SK-N-SH treated with all-trans-retinoic acid at 6 μM for 48 hours (cell line): ENCODE data around the gene MGMT.

Experiments
- ATAC-seq: fragments of 200-7000 bp; cut with Tn5 transposase; 3 replicates; pipeline ENCODE4 v1.9.1; 2020; ENCODE audit warnings: mild to moderate bottlenecking, moderate library complexity
- ARNTL ChIP-seq: fragments of 450-650 bp; formaldehyde crosslinking; IDR thresholded peaks from 2 replicates; pipeline ENCODE4 v1.5.0; 2020; ENCODE audit warnings: low read depth, mild to moderate bottlenecking, moderate library complexity, borderline replicate concordance
- BACH2 ChIP-seq: fragments of 250-450 bp; sonication (Bioruptor Pico); IDR thresholded peaks from 2 replicates; pipeline ENCODE4 v1.9.0; 2021; ENCODE audit warnings: mild to moderate bottlenecking, borderline replicate concordance
- CSDC2 ChIP-seq: fragments of 250-450 bp; sonication (Bioruptor Pico); IDR thresholded peaks from 2 replicates; pipeline ENCODE4 v1.5.0; 2020; ENCODE audit warnings: mild to moderate bottlenecking, moderate library complexity
- ISL1 ChIP-seq: fragments of 250-450 bp; sonication (Bioruptor Pico); IDR thresholded peaks from 2 replicates; pipeline ENCODE4 v2.1.2; 2022; ENCODE audit warnings: mild to moderate bottlenecking, moderate library complexity
- PPARA ChIP-seq: fragments of 250-450 bp; sonication (Bioruptor Pico); IDR thresholded peaks from 2 replicates; pipeline ENCODE4 v1.5.0; 2020; ENCODE audit warnings: mild to moderate bottlenecking, borderline replicate concordance
- RARB ChIP-seq: fragments of 250-450 bp; sonication (Bioruptor Pico); IDR thresholded peaks from 2 replicates; pipeline ENCODE4 v1.8.0; 2021; ENCODE audit warnings: mild to moderate bottlenecking, moderate library complexity
- SNAI2 ChIP-seq: fragments of 250-450 bp; sonication (Bioruptor Pico); IDR thresholded peaks from 2 replicates; pipeline ENCODE4 v1.5.0; 2020; ENCODE audit warnings: mild to moderate bottlenecking, moderate library complexity
- TCF4 ChIP-seq: fragments of 250-450 bp; sonication (Bioruptor Pico); IDR thresholded peaks from 2 replicates; pipeline ENCODE4 v1.8.0; 2021; ENCODE audit warnings: mild to moderate bottlenecking, moderate library complexity, borderline replicate concordance
- TOX ChIP-seq: fragments of 250-450 bp; sonication (Bioruptor Pico); IDR thresholded peaks from 2 replicates; pipeline ENCODE4 v1.8.0; 2021; ENCODE audit warnings: mild to moderate bottlenecking, moderate library complexity, borderline replicate concordance
- ZC3H10 ChIP-seq: fragments of 250-450 bp; sonication (Bioruptor Pico); IDR thresholded peaks from 2 replicates; pipeline ENCODE4 v1.5.1; 2021; ENCODE audit warnings: mild to moderate bottlenecking, moderate library complexity
- ZFP3 ChIP-seq: fragments of 250-450 bp; sonication (Bioruptor Pico); IDR thresholded peaks from 2 replicates; pipeline ENCODE4 v1.5.0; 2020; ENCODE audit warnings: mild to moderate bottlenecking, moderate library complexity
- ZNF565 ChIP-seq: fragments of 450-650 bp; formaldehyde crosslinking; conservative IDR thresholded peaks from 2 replicates; pipeline ENCODE4 v1.5.0; 2020; ENCODE audit warnings: low read depth, mild to moderate bottlenecking, moderate library complexity
- ZNF70 ChIP-seq: fragments of 450-650 bp; formaldehyde crosslinking; IDR thresholded peaks from 2 replicates; pipeline ENCODE4 v1.5.0; 2020; ENCODE audit warnings: mild to moderate bottlenecking, moderate library complexity
- TF ChIP-seq, protein P1 (sequence below): fragments of 250-450 bp; sonication (Bioruptor Pico); IDR thresholded peaks from 2 replicates; pipeline ENCODE4 v1.5.0; 2020; ENCODE audit warnings: mild to moderate bottlenecking, moderate library complexity
- TF ChIP-seq, protein P2 (sequence below): fragments of 250-450 bp; sonication (Bioruptor Pico); IDR thresholded peaks from 2 replicates; pipeline ENCODE4 v1.8.0; 2020; ENCODE audit warnings: mild to moderate bottlenecking, moderate library complexity, borderline replicate concordance
- TF ChIP-seq, protein P3 (sequence below): fragments of 250-450 bp; sonication (Bioruptor Pico); IDR thresholded peaks from 2 replicates; pipeline ENCODE4 v1.5.1; 2020; ENCODE audit warnings: low read depth, mild to moderate bottlenecking, moderate library complexity
- TF ChIP-seq, protein P4 (sequence below): fragments of 250-450 bp; sonication (Bioruptor Pico); IDR thresholded peaks from 2 replicates; pipeline ENCODE4 v1.5.1; 2021; ENCODE audit warnings: mild to moderate bottlenecking, moderate library complexity

The MGMT gene

DNA sequence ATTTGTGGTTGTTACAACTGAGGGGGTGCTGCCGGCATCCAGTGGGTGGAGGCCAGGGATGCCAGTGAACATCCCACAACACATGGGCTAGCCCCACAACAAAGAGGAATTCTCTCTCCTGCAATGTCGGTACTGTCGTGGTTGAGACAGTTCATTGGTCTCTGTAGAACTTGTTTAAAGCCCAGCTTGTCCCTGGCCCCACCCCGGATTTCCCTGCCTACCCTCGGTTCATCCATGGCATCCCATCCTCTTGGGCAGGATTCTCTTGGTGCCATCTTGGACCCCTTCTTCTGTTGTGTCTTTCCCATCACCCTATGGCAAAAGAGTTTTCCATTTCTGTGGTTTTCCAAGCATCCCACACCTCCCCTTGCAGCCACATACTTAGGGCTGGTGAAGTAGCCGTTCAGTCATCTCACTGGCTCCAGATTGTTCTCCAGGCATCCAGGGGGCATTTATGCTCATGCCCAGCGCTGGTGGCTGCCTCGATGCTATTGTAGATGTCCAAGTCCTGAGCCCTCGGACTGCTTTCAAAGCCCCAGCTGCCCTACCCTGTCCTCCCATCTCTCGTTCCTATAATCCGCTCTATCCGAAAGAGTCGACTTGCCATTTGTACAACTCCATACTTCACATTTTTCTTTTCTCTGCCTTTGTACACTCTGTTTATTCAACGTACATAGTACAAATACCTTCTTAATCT lies 39.2 kb downstream of the MGMT start:
- no peak for TF ChIP-seq BACH2 (CRISPR knock-in tag)
- TF ChIP-seq, protein P1, sequence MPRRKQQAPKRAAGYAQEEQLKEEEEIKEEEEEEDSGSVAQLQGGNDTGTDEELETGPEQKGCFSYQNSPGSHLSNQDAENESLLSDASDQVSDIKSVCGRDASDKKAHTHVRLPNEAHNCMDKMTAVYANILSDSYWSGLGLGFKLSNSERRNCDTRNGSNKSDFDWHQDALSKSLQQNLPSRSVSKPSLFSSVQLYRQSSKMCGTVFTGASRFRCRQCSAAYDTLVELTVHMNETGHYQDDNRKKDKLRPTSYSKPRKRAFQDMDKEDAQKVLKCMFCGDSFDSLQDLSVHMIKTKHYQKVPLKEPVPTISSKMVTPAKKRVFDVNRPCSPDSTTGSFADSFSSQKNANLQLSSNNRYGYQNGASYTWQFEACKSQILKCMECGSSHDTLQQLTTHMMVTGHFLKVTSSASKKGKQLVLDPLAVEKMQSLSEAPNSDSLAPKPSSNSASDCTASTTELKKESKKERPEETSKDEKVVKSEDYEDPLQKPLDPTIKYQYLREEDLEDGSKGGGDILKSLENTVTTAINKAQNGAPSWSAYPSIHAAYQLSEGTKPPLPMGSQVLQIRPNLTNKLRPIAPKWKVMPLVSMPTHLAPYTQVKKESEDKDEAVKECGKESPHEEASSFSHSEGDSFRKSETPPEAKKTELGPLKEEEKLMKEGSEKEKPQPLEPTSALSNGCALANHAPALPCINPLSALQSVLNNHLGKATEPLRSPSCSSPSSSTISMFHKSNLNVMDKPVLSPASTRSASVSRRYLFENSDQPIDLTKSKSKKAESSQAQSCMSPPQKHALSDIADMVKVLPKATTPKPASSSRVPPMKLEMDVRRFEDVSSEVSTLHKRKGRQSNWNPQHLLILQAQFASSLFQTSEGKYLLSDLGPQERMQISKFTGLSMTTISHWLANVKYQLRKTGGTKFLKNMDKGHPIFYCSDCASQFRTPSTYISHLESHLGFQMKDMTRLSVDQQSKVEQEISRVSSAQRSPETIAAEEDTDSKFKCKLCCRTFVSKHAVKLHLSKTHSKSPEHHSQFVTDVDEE (CRISPR knock-in tag), result no peak
- TF ChIP-seq ARNTL (CRISPR knock-in tag), result no peak
- TF ChIP-seq ZC3H10 (CRISPR knock-in tag), result no peak
- TF ChIP-seq, protein P2, sequence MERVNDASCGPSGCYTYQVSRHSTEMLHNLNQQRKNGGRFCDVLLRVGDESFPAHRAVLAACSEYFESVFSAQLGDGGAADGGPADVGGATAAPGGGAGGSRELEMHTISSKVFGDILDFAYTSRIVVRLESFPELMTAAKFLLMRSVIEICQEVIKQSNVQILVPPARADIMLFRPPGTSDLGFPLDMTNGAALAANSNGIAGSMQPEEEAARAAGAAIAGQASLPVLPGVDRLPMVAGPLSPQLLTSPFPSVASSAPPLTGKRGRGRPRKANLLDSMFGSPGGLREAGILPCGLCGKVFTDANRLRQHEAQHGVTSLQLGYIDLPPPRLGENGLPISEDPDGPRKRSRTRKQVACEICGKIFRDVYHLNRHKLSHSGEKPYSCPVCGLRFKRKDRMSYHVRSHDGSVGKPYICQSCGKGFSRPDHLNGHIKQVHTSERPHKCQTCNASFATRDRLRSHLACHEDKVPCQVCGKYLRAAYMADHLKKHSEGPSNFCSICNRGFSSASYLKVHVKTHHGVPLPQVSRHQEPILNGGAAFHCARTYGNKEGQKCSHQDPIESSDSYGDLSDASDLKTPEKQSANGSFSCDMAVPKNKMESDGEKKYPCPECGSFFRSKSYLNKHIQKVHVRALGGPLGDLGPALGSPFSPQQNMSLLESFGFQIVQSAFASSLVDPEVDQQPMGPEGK (CRISPR knock-in tag), result no peak
- no peak for TF ChIP-seq ZNF565
- no peak for TF ChIP-seq PPARA (CRISPR knock-in tag)
- no peak for TF ChIP-seq SNAI2 (CRISPR knock-in tag)
- TF ChIP-seq, protein P3, sequence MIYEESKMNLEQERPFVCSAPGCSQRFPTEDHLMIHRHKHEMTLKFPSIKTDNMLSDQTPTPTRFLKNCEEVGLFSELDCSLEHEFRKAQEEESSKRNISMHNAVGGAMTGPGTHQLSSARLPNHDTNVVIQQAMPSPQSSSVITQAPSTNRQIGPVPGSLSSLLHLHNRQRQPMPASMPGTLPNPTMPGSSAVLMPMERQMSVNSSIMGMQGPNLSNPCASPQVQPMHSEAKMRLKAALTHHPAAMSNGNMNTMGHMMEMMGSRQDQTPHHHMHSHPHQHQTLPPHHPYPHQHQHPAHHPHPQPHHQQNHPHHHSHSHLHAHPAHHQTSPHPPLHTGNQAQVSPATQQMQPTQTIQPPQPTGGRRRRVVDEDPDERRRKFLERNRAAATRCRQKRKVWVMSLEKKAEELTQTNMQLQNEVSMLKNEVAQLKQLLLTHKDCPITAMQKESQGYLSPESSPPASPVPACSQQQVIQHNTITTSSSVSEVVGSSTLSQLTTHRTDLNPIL (CRISPR knock-in tag), result no peak
- ATAC-seq, result no peak

DNA sequence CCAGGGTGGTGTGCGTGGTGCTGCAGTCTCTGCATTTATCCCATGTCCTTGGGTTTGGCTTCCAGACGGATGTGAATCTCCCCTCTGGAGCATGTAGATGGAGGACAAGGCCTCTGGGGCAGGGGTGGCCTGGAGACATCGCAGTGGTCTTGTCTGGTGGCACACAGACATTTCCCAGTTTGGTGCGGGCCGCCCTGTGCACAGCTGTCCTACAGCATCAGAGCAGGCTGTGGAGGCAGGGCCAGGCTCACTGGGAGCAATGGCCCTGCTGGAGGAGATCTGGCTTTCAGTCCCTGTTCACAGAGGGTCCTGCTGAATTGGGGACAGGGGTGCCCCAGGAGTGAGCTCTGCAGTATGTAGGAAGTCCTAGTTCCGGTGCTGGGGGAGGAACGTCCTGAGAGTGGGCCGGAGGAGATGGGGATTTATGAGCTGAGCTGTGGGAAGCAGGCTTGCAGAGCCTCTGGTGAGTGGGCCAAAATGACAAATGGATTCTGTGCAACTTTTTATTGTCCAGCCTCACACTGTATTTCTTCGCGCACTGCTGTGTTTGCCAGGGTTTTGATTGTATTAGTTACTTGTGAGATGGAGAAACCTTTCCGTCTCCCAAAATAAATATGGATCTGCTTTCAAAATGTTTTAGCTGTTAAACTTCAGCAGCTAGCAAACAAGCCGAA lies 40.3 kb downstream of the MGMT start:
- no peak for ATAC-seq
- TF ChIP-seq, protein P1 (CRISPR knock-in tag), result no peak
- no peak for TF ChIP-seq RARB (CRISPR knock-in tag)
- no peak for TF ChIP-seq ZFP3
- no peak for TF ChIP-seq CSDC2 (CRISPR knock-in tag)

DNA sequence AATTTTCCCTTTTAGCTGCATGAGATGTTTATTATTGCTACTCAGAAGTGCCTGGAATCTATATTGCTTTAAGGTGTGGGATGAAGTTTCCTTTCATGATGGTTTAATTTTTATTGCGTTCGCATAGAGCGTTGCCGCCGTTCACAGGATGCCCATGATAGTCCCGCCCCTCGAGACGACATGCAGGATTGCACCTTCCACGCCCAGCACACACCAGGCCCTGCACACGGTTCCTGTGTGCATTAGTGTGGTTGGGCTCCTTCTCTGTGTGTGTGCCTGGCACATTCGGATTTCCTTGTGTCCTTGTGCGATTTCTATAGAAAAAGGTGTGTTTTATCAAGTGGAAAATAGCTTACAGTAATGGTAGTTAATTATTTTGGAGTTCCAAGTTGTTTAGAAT lies 42.1 kb downstream of the MGMT start:
- TF ChIP-seq ZNF70 (CRISPR knock-in tag) (no peak), ISL1 (CRISPR knock-in tag) (no peak), TOX (CRISPR knock-in tag) (no peak), BACH2 (CRISPR knock-in tag) (no peak), ZFP3 (no peak), ZNF565 (no peak), TCF4 (CRISPR knock-in tag) (no peak), CSDC2 (CRISPR knock-in tag) (no peak)
- TF ChIP-seq, protein P4, sequence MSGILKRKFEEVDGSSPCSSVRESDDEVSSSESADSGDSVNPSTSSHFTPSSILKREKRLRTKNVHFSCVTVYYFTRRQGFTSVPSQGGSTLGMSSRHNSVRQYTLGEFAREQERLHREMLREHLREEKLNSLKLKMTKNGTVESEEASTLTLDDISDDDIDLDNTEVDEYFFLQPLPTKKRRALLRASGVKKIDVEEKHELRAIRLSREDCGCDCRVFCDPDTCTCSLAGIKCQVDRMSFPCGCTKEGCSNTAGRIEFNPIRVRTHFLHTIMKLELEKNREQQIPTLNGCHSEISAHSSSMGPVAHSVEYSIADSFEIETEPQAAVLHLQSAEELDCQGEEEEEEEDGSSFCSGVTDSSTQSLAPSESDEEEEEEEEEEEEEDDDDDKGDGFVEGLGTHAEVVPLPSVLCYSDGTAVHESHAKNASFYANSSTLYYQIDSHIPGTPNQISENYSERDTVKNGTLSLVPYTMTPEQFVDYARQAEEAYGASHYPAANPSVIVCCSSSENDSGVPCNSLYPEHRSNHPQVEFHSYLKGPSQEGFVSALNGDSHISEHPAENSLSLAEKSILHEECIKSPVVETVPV (CRISPR knock-in tag), result no peak
- TF ChIP-seq, protein P3 (CRISPR knock-in tag), result no peak
- TF ChIP-seq, protein P1 (CRISPR knock-in tag), result no peak
- TF ChIP-seq, all 23 proteins: peak for 0
- ATAC-seq, result no peak
